ENCODE measurements around the gene FYCO1.

- TF ChIP-seq POLR2AphosphoS5 (IDR thresholded peaks at IDR 0.05) (no peak), POLR2A (IDR thresholded peaks at IDR 0.05) (no peak), CTCF (IDR thresholded peaks at IDR 0.05 in 8 of 11, conservative IDR thresholded peaks at IDR 0.05 in 3 of 11) (no peak)
Observed at GRCh38 chr3:45946875-45947274, 48.7 kb downstream of the FYCO1 start.
